Endodermal cell (in vitro differentiated cells): ENCODE measurements around the gene CDC42. TPM values are rescaled to one million over a fixed set of nuclear protein-coding genes. Genes with fewer than 3 reads are reported as not detected.

Experiments
- DNase-seq: peaks from one replicate; pipeline ENCODE4 v3.0.0-alpha.2; 2017
- H3K27ac ChIP-seq: 2 replicates; pipeline ENCODE4 v1.5.1; 2013; ENCODE audit warnings: mild to moderate bottlenecking, low read depth, low read length, moderate library complexity
- H3K27me3 ChIP-seq: 2 replicates; pipeline ENCODE4 v1.6.1; 2013; ENCODE audit warnings: mild to moderate bottlenecking, low read length, moderate library complexity; ENCODE audit not compliant: insufficient read depth, control insufficient read depth, poor library complexity, severe bottlenecking
- H3K36me3 ChIP-seq: 2 replicates; pipeline ENCODE4 v1.7.0; 2013; ENCODE audit warnings: mild to moderate bottlenecking, low read length, moderate library complexity; ENCODE audit not compliant: control insufficient read depth, insufficient read depth
- H3K4me1 ChIP-seq: one replicate; pipeline ENCODE4 v1.7.0; 2013; ENCODE audit warnings: low read length; ENCODE audit not compliant: control insufficient read depth, insufficient read depth
- H3K4me3 ChIP-seq: 2 replicates; pipeline ENCODE4 v1.5.1; 2013; ENCODE audit warnings: mild to moderate bottlenecking, low read length, moderate library complexity
- H3K9ac ChIP-seq: 2 replicates; pipeline ENCODE4 v1.6.1; 2013; ENCODE audit warnings: mild to moderate bottlenecking, low read length, moderate library complexity; ENCODE audit not compliant: poor library complexity, severe bottlenecking; ENCODE audit errors: extremely low read depth
- H3K9me3 ChIP-seq: 2 replicates; pipeline ENCODE4 v1.6.1; 2013; ENCODE audit warnings: mild to moderate bottlenecking, low read length, moderate library complexity; ENCODE audit not compliant: control insufficient read depth
- H3K27ac Mint-ChIP-seq: 2 replicates; pipeline ENCODE4 v1.8.0; 2020; ENCODE audit warnings: mixed read lengths
- H3K27me3 Mint-ChIP-seq: 2 replicates; pipeline ENCODE4 v1.8.0; 2021; ENCODE audit warnings: mild to moderate bottlenecking, mixed read lengths; ENCODE audit not compliant: insufficient read depth
- H3K36me3 Mint-ChIP-seq: 2 replicates; pipeline ENCODE4 v1.8.0; 2020; ENCODE audit warnings: low read depth, mixed read lengths
- H3K4me1 Mint-ChIP-seq: 2 replicates; pipeline ENCODE4 v1.8.0; 2020; ENCODE audit warnings: mixed read lengths
- H3K4me3 Mint-ChIP-seq: 2 replicates; pipeline ENCODE4 v1.8.0; 2020; ENCODE audit warnings: mild to moderate bottlenecking, moderate library complexity, mixed read lengths
- H3K9me3 Mint-ChIP-seq: 2 replicates; pipeline ENCODE4 v1.8.0; 2020; ENCODE audit warnings: mild to moderate bottlenecking, mixed read lengths
- CTCF ChIP-seq: fragments of 200-600 bp; sonication (generic); conservative IDR thresholded peaks from 2 replicates; pipeline ENCODE4 v1.5.0; 2021; ENCODE audit warnings: antibody characterized with exemption, mild to moderate bottlenecking
- WGBS, 2 experiments: methylation state at CpG; one replicate each; pipeline versions ENCODE4 v1.1.5 to v1.1.7; 2013; ENCODE audit warnings: missing lambda C conversion rate in 2 of 2, mixed read lengths in 1 of 2; ENCODE audit not compliant: insufficient coverage in 1 of 2, insufficient read length in 1 of 2; 5-methylcytosine and 5-hydroxymethylcytosine counted together
- total RNA-seq, 2 donors: library from RNA; stranded (reverse); fragmentation: NEBNext Ultra II Directional in 1 of 2; extraction: Animal tissue kit (Norgen Biotek cat#: 25700) in 1 of 2; gene quantifications; 2 replicates in 1 of 2; 3 replicates in 1 of 2; pipeline ENCODE4 v1.2.1, GENCODE V29; 2021

The CDC42 gene
- total RNA-seq, 2 donors from 2014 or later = 274 to 283 TPM

DNA sequence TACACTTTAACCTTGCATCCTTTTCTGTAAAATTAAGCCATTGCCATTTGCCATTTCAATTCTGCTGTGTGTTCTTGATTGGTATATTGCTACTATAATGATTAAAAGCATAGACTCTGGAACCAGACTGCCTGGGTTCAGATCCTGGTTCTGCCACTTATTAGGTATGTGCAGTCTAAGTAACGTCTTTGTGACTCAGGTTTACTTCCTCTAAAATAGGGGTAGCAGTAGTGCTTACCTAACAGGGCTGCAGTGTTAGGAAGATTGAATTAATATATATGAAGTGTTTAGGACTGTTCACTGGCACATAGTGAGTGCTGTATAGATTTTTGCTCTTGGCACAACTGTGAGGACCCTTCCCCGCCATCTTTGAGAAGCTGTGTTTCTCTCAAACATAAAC is 4.4 kb downstream of the CDC42 start:
- H3K4me1 ChIP-seq = peaks cover 5% of the 10 kb centered on the region
- Mint-ChIP-seq H3K9me3 (no peaks in the 10 kb centered on the region), H3K27ac (no peak overlapping the region), H3K4me3 (no peak overlapping the region), H3K27me3 (no peaks in the 10 kb centered on the region), H3K4me1 (peaks cover 8% of the 10 kb centered on the region), H3K36me3 (peaks cover 41% of the 10 kb centered on the region)
- no peak for TF ChIP-seq CTCF
- peaks cover 48% of the 10 kb centered on the region for H3K36me3 ChIP-seq
- DNase-seq = no peak
- H3K27ac ChIP-seq = no peak overlapping the region
- no peaks in the 10 kb centered on the region for H3K9me3 ChIP-seq
- H3K4me3 ChIP-seq = peak overlapping the region; percentile 73
- H3K27me3 ChIP-seq = no peaks in the 10 kb centered on the region
- no peak overlapping the region for H3K9ac ChIP-seq
- WGBS, 2 experiments = 89 to 100% methylated on average over 2 of the region's 2 CpGs

- TF ChIP-seq CTCF = no peak
- 93 to 95% methylated on average over 7 to 10 of the region's 10 CpGs for whole genome bisulfite sequencing, 2 experiments
- H3K27ac ChIP-seq = no peak overlapping the region
- H3K4me3 ChIP-seq = no peak overlapping the region
- H3K27me3 Mint-ChIP-seq = no peaks in the 10 kb centered on the region
- peaks cover 48% of the 10 kb centered on the region for H3K36me3 ChIP-seq
- no peaks in the 10 kb centered on the region for H3K9me3 ChIP-seq
- peaks cover 5% of the 10 kb centered on the region for H3K4me1 ChIP-seq
- no peak overlapping the region for H3K9ac ChIP-seq
- no peak for DNase-seq
- peak overlapping the region; percentile 75 for H3K27ac Mint-ChIP-seq
- H3K36me3 Mint-ChIP-seq = peaks cover 41% of the 10 kb centered on the region
- H3K27me3 ChIP-seq = no peaks in the 10 kb centered on the region
- no peaks in the 10 kb centered on the region for H3K9me3 Mint-ChIP-seq
- H3K4me1 Mint-ChIP-seq = peaks cover 14% of the 10 kb centered on the region
- H3K4me3 Mint-ChIP-seq = no peak overlapping the region
Measured at GRCh38 chr1:22057861-22058260, 5.4 kb downstream of the CDC42 start.

DNA sequence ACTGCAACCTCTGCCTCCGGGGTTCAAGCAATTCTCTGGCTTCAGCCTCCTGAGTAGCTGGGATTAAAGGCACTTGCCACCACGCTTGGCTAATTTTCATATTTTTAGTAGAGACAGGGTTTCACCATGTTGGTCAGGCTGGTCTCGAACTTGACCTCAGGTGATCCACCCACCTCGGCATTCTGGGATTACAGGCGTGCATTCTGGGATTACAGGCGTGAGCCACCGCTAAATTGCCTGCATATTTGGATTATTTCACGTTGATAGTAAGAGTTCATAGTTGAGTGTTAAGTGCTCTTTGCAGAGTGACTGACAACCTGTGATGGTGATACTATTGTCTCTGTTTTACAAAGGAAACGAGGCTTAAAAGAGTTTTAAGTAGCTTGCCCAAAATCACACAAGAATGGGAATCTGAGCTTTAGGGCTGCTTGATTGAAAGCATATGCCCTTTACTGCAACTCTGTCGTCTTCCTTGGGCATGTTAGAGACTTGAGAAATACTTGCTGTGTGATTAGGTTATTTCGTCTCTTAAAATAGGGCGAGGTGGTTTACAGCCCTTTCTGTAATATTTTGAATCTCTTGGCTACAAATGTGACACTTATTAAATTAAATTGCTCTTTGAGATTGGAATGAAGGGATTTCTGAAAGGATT is 12.4 kb downstream of the CDC42 start:
- Mint-ChIP-seq H3K9me3 (peaks cover 2% of the 10 kb centered on the region), H3K4me1 (peaks cover 46% of the 10 kb centered on the region), H3K27me3 (no peaks in the 10 kb centered on the region), H3K27ac (peak overlapping the region; percentile 64), H3K4me3 (no peak overlapping the region), H3K36me3 (peaks cover 31% of the 10 kb centered on the region)
- no peak for DNase-seq
- WGBS, 2 experiments = 76 to 78% methylated on average over 11 to 12 of the region's 12 CpGs
- Histone ChIP-seq H3K27ac (no peak overlapping the region), H3K36me3 (peaks cover 46% of the 10 kb centered on the region), H3K4me3 (peak overlapping the region; percentile 12), H3K27me3 (no peaks in the 10 kb centered on the region), H3K4me1 (peaks cover 7% of the 10 kb centered on the region), H3K9me3 (no peaks in the 10 kb centered on the region), H3K9ac (no peak overlapping the region)
- TF ChIP-seq CTCF = no peak
